ENCODE measurements around the gene PKN3. TPM values are rescaled to one million over a fixed set of nuclear protein-coding genes. Genes with fewer than 3 reads are reported as not detected.

PKN3 gene
- total and polyA plus RNA-seq, 9 of the 15 experiments (the other 6 are each of a cell fraction or from before 2014, with no cell fraction given) = 0.82 to 49.2 (median 19.7) TPM

DNA sequence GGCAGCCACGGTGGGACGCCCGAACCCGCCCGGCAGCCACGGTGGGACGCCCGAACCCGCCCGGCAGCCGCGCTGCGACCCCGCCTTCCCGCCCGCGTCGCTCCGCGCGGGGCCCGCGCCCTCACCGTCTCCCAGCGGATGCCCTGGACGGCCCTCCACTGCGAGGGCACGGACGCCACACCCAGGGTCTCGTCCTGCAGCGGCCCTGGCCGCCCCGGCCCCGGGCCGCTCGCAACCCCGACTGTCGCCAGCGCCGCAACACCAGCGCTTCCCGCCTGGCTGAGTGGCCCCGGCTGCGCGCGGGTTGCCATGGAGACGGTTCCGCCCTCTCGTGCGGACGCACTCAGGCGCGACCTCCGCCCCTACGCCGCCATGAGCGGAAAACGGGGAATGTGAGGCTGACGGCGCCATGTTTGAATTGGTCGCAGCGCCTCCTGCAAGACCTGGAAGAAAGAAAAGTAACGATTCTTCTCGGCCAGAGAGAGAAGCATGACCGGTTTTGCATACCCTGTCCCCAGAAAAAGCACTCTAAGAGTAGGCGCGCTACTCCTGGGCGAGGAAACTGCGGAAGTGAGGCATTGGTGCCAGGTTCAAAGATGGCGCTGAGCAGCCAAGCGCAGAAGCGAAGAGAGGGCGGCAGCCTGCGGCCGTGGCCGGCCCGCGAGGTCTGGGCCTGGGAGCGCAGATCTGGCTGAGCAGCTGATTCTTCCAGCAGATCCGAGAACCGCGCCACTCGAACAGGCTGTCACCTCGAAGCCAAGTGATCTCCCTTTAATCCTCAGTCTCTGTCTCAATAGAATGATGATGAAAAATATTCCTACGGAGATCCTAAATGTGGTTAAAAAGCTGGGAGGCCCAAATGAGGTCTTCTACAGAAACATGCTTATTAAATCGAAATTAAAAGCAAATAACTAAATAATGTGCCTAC, 45.6 kb upstream of the PKN3 start, which contains the start of gene DYNC2I2 (continued):
- TF ChIP-seq, protein P1, sequence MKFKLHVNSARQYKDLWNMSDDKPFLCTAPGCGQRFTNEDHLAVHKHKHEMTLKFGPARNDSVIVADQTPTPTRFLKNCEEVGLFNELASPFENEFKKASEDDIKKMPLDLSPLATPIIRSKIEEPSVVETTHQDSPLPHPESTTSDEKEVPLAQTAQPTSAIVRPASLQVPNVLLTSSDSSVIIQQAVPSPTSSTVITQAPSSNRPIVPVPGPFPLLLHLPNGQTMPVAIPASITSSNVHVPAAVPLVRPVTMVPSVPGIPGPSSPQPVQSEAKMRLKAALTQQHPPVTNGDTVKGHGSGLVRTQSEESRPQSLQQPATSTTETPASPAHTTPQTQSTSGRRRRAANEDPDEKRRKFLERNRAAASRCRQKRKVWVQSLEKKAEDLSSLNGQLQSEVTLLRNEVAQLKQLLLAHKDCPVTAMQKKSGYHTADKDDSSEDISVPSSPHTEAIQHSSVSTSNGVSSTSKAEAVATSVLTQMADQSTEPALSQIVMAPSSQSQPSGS (CRISPR knock-in tag; IDR thresholded peaks at IDR 0.05) = no peak
- TF ChIP-seq ESRRB (CRISPR knock-in tag; IDR thresholded peaks at IDR 0.05; ENCODE audit: borderline replicate concordance) = no peak
- TF ChIP-seq MTF1 (CRISPR knock-in tag; IDR thresholded peaks at IDR 0.05; ENCODE audit: borderline replicate concordance) = 0 out of 2 replicates have a peak, but pooled peaks have one; percentile 47
- TF ChIP-seq CHD4 (IDR thresholded peaks at IDR 0.05; ENCODE audit: insufficient read depth, insufficient replicate concordance, low read depth, low read length, poor library complexity, severe bottlenecking) = no peak
- TF ChIP-seq ZNF324 (CRISPR knock-in tag; IDR thresholded peaks at IDR 0.05) = peak; percentile 78
- TF ChIP-seq ZNF282 (CRISPR knock-in tag; IDR thresholded peaks at IDR 0.05) = 0 out of 2 replicates have a peak, but pooled peaks have one; percentile 60
- peak; percentile 11 to 70; a peak in 3 of 4 replicates for TF ChIP-seq TRIM24 (IDR thresholded peaks at IDR 0.05)
- TF ChIP-seq DEAF1 (CRISPR knock-in tag; IDR thresholded peaks at IDR 0.05) = no peak
- TF ChIP-seq PHB2 (IDR thresholded peaks at IDR 0.05; ENCODE audit: low read depth) = no peak; the same call in 1 of the 2 replicates
- TF ChIP-seq ZBTB2 (IDR thresholded peaks at IDR 0.05) = peak; percentile 99
- TF ChIP-seq ZSCAN29 (IDR thresholded peaks at IDR 0.05) = no peak; the same call in 1 of the 2 replicates
- TF ChIP-seq ZBTB1 (CRISPR knock-in tag; IDR thresholded peaks at IDR 0.05; ENCODE audit: borderline replicate concordance, low read depth) = peak; percentile 95
- peak; percentile 76 for TF ChIP-seq HMGN3 (IDR thresholded peaks at IDR 0.05; ENCODE audit: borderline replicate concordance, extremely low read depth, insufficient read length, low read depth, low read length)
- peak; percentile 98 for TF ChIP-seq RBFOX2 (IDR thresholded peaks at IDR 0.05; ENCODE audit: low read depth, low read length)
- TF ChIP-seq, protein P2, sequence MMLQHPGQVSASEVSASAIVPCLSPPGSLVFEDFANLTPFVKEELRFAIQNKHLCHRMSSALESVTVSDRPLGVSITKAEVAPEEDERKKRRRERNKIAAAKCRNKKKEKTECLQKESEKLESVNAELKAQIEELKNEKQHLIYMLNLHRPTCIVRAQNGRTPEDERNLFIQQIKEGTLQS (IDR thresholded peaks at IDR 0.05) = no peak; the same call in 1 of the 2 replicates
- TF ChIP-seq, protein P2 (CRISPR knock-in tag; conservative IDR thresholded peaks at IDR 0.05) = peak; percentile 93
- peak; percentile 85; the same call in 1 of the 2 replicates for TF ChIP-seq ZC3H8 (IDR thresholded peaks at IDR 0.05)
- TF ChIP-seq ZNF175 (CRISPR knock-in tag; IDR thresholded peaks at IDR 0.05; ENCODE audit: low read depth) = peak; percentile 98
- peak; percentile 98 for TF ChIP-seq DIDO1 (tag; IDR thresholded peaks at IDR 0.05; ENCODE audit: low read depth)
- TF ChIP-seq BCOR (IDR thresholded peaks at IDR 0.05) = peak; percentile 62; the same call in 1 of the 2 replicates
- TF ChIP-seq STAG1 (CRISPR knock-in tag; IDR thresholded peaks at IDR 0.05; ENCODE audit: borderline replicate concordance) = no peak
- TF ChIP-seq ZZZ3 (IDR thresholded peaks at IDR 0.05) = no peak
- TF ChIP-seq FOXJ3 (CRISPR knock-in tag; IDR thresholded peaks at IDR 0.05) = no peak

All from K562 (cell line).